RWPE2 (cell line): ENCODE results near the gene NEU4.

Experiments used
- ATAC-seq: fragments of 200-7000 bp; cut with Tn5 transposase; 3 replicates; pipeline ENCODE4 v1.9.1; 2021; ENCODE audit warnings: low read depth
- DNase-seq: peaks from one replicate; pipeline ENCODE4 v3.0.0-alpha.2; 2020; ENCODE audit warnings: low spot score
- H3K27ac ChIP-seq: fragments of 450-650 bp; 2 replicates; pipeline ENCODE4 v1.5.1; 2017; ENCODE audit warnings: mild to moderate bottlenecking; ENCODE audit not compliant: poor library complexity, severe bottlenecking
- H3K27me3 ChIP-seq: fragments of 250-450 bp; sonication (Bioruptor Pico); 2 replicates; pipeline ENCODE4 v1.5.1; 2021; ENCODE audit warnings: mild to moderate bottlenecking, moderate library complexity; ENCODE audit not compliant: insufficient read depth, poor library complexity, severe bottlenecking
- H3K36me3 ChIP-seq: fragments of 250-450 bp; sonication (Bioruptor Pico); 2 replicates; pipeline ENCODE4 v1.5.1; 2020; ENCODE audit warnings: low read depth, mild to moderate bottlenecking, moderate library complexity
- H3K4me1 ChIP-seq: fragments of 250-450 bp; sonication (Bioruptor Pico); 2 replicates; pipeline ENCODE4 v1.5.1; 2021; ENCODE audit warnings: mild to moderate bottlenecking, moderate library complexity; ENCODE audit not compliant: insufficient read depth, poor library complexity, severe bottlenecking
- H3K4me3 ChIP-seq: fragments of 250-450 bp; sonication (Bioruptor Pico); 2 replicates; pipeline ENCODE4 v1.5.1; 2021; ENCODE audit warnings: mild to moderate bottlenecking, moderate library complexity; ENCODE audit not compliant: severe bottlenecking
- H3K9me3 ChIP-seq: fragments of 250-450 bp; sonication (Bioruptor Pico); 2 replicates; pipeline ENCODE4 v1.5.1; 2021; ENCODE audit warnings: mild to moderate bottlenecking, moderate library complexity; ENCODE audit not compliant: severe bottlenecking
- CTCF ChIP-seq: fragments of 450-650 bp; IDR thresholded peaks from one replicate; pipeline ENCODE4 v1.5.1; 2017; ENCODE audit warnings: mild to moderate bottlenecking, moderate library complexity; ENCODE audit not compliant: poor library complexity, severe bottlenecking

NEU4 gene

GRCh38 chr2:241861264-241861663, 52.3 kb downstream of the NEU4 start:
- Histone ChIP-seq H3K9me3 (no peaks in the 10 kb centered on the region), H3K4me1 (no peaks in the 10 kb centered on the region), H3K27me3 (no peaks in the 10 kb centered on the region), H3K27ac (no peak overlapping the region), H3K36me3 (no peaks in the 10 kb centered on the region), H3K4me3 (no peak overlapping the region)
- no peak for DNase-seq
- ATAC-seq: no peak
- no peak for TF ChIP-seq CTCF

- DNase-seq (no peak), ATAC-seq (no peak)
- Histone ChIP-seq H3K4me3 (no peak overlapping the region), H3K27ac (no peak overlapping the region), H3K27me3 (no peaks in the 10 kb centered on the region), H3K9me3 (no peaks in the 10 kb centered on the region), H3K4me1 (no peaks in the 10 kb centered on the region), H3K36me3 (no peaks in the 10 kb centered on the region)
- TF ChIP-seq CTCF: no peak
Observed at GRCh38 chr2:241862093-241862492, 53.1 kb downstream of the NEU4 start.

- H3K27me3 ChIP-seq: no peaks in the 10 kb centered on the region
- no peak overlapping the region for H3K4me3 ChIP-seq
- no peaks in the 10 kb centered on the region for H3K36me3 ChIP-seq
- no peak overlapping the region for H3K27ac ChIP-seq
- H3K4me1 ChIP-seq: no peaks in the 10 kb centered on the region
- ATAC-seq (no peak), DNase-seq (no peak)
- no peaks in the 10 kb centered on the region for H3K9me3 ChIP-seq
- TF ChIP-seq CTCF: no peak
Observed at GRCh38 chr2:241862775-241863535, 54.0 kb downstream of the NEU4 start.

- Histone ChIP-seq H3K4me3 (no peak overlapping the region), H3K9me3 (no peaks in the 10 kb centered on the region), H3K36me3 (no peaks in the 10 kb centered on the region), H3K27ac (no peak overlapping the region), H3K4me1 (no peaks in the 10 kb centered on the region), H3K27me3 (no peaks in the 10 kb centered on the region)
- ATAC-seq (peak; percentile 5; the same call in 1 of the 3 replicates), DNase-seq (no peak)
- no peak for TF ChIP-seq CTCF
Observed at GRCh38 chr2:241863536-241863954, 54.6 kb downstream of the NEU4 start.

GRCh38 chr2:241864168-241864849, 55.3 kb downstream of the NEU4 start:
- H3K27me3 ChIP-seq: no peaks in the 10 kb centered on the region
- no peaks in the 10 kb centered on the region for H3K4me1 ChIP-seq
- H3K4me3 ChIP-seq: no peak overlapping the region
- no peaks in the 10 kb centered on the region for H3K9me3 ChIP-seq
- DNase-seq (no peak), ATAC-seq (no peak)
- no peaks in the 10 kb centered on the region for H3K36me3 ChIP-seq
- TF ChIP-seq CTCF: no peak
- no peak overlapping the region for H3K27ac ChIP-seq
